ENCODE results near the gene ADGRB2. TPM values are rescaled to one million over a fixed set of nuclear protein-coding genes. Genes with fewer than 3 reads are reported as not detected.

The ADGRB2 gene
- total RNA-seq, 1 donor, result 7.9 TPM

DNA sequence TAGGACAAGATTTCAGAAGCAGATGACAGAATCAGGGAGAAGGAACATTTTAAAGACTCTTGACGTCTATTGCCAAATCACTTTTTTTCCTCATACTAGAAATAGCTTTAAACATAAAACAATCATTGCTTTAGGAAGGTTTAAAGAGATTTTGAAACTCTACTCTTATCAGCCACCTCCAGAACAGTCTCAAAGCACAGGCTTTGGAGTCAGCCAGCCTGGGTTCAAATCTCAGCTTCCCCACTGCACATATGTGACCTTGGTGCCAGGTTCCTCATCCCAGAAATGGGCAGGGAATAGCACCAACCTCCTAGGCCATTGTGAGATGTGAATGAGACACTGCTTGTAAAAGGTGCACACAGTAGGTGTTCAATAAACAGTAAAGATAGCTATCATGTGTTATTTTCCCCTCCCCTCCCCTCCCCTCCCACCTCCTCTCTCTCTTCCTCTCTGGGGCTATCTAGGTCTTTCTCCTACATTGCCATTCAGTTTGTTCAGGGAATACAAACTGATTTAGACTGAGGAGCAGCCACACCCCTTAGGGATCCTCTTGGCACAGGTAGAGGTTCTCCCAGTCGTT, 31.0 kb upstream of the ADGRB2 start:
- no peak for TF ChIP-seq CTCF (IDR thresholded peaks at IDR 0.05; ENCODE audit: insufficient read depth, low read length)
- no peak for DNase-seq (ENCODE audit: low read depth)
- H3K4me3 ChIP-seq (ENCODE audit: low read depth, low read length), result no peak overlapping the region

DNA sequence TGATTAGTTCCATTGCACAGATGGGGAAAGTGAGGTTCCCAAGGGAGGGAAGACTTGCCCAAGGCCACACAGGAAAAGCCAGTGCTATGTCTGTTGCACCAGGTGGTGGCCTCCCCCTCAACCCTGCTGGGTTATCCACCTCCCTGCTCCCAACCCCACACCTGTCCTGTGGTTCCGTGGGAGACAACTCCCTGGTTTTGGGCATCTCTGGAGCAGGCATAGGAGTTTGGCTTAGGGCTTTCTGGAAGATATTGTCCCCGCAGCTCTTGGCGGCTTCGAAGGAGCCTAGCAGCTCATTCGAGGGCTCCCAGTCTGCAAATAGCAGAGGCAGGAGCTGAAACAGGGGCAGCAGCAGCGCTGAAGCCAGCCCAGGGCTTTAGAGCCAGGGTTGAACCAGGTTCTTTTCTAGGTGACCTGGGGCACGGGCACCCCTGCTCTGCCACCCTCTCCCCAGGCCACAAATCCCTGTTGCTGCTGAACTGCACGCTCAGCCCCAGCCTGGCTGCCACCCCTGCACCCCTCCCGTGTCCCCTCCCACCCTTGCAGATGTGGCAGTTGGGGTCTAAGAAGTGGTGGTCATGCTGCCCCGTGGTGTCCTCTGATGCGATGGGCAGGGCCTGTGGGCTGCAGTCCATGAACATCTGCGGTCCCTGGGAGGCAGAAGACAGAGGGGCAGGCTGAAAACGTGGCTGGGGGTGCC, 29.6 kb upstream of the ADGRB2 start:
- no peak for TF ChIP-seq CTCF (IDR thresholded peaks at IDR 0.05; ENCODE audit: insufficient read depth, low read length)
- DNase-seq (ENCODE audit: low read depth), result no peak
- H3K4me3 ChIP-seq (ENCODE audit: low read depth, low read length), result no peak overlapping the region

- no peak for DNase-seq (ENCODE audit: low read depth)
- no peak overlapping the region for H3K4me3 ChIP-seq (ENCODE audit: low read depth, low read length)
- no peak for TF ChIP-seq CTCF (IDR thresholded peaks at IDR 0.05; ENCODE audit: insufficient read depth, low read length)
Observed at GRCh38 chr1:31793086-31793485, 28.9 kb upstream of the ADGRB2 start.

DNA sequence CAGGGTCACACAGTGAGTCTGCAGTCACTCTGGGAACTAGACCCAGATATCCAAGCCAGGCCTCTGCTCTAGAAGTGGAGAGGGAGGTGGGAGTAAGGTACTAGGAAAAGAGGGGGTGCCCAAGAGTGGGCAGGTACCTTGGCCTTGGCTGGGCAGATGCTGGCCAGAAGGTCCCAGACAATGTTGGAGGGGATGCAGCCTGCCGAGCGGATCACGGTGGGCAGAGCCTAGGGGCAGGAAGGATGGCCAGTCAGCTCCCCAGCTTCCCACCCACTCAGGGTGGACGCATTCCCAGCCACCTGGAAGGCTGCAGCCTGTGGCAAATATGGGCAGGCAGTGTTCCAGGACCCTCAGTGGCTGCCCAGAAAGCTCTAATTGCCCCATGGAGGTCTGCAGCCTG, 28.4 kb upstream of the ADGRB2 start:
- H3K4me3 ChIP-seq (ENCODE audit: low read depth, low read length), result no peak overlapping the region
- TF ChIP-seq CTCF (IDR thresholded peaks at IDR 0.05; ENCODE audit: insufficient read depth, low read length), result no peak
- DNase-seq (ENCODE audit: low read depth), result no peak

DNA sequence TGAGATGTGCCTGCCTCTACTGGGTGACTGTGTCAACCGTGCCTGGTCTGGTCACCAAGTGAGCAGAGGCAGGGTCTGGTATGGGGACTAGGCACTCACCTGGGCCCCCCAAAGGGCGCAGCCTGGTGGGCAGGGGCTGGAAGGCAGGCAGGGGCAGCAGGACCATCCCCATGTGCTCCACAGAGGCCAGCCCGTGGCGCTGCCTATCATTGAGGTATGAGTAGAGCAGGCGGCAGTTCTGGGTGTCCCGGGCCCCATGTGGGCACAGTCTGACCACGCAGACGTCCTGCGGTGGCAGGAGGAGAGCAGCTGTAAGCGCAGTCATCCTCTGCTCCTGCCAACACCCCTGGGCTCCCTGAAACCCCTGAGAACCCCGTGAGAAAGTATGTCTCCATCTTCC, 28.0 kb upstream of the ADGRB2 start:
- DNase-seq (ENCODE audit: low read depth), result no peak
- H3K4me3 ChIP-seq (ENCODE audit: low read depth, low read length), result no peak overlapping the region
- no peak for TF ChIP-seq CTCF (IDR thresholded peaks at IDR 0.05; ENCODE audit: insufficient read depth, low read length)

- DNase-seq (ENCODE audit: low read depth), result no peak
- no peak overlapping the region for H3K4me3 ChIP-seq (ENCODE audit: low read depth, low read length)
- TF ChIP-seq CTCF (IDR thresholded peaks at IDR 0.05; ENCODE audit: insufficient read depth, low read length), result no peak
Observed at GRCh38 chr1:31791131-31791858, 27.2 kb upstream of the ADGRB2 start.
